ACC112 (cell line): ENCODE data around the gene SAMD4A.
"Not testable (repeated sequence)": the region's sequence is repeated elsewhere in the genome, so short reads cannot be mapped to it uniquely, and the experiment has no call there.

Experiments
- H2AFZ ChIP-seq: fragments of 200-600 bp; sonication (generic); one replicate; pipeline ENCODE4 v1.6.0; 2017; ENCODE audit warnings: antibody characterized with exemption, low read length; ENCODE audit not compliant: unreplicated experiment
- H3K27ac ChIP-seq: fragments of 200-600 bp; sonication (generic); 2 replicates; pipeline ENCODE4 v1.5.1; 2014; ENCODE audit warnings: low read depth, mild to moderate bottlenecking, antibody characterized with exemption, low read length, moderate library complexity
- H3K27me3 ChIP-seq: fragments of 200-600 bp; sonication (generic); 2 replicates; pipeline ENCODE4 v1.6.1; 2014; ENCODE audit warnings: mild to moderate bottlenecking, antibody characterized with exemption, low read length, moderate library complexity, mixed read lengths; ENCODE audit not compliant: insufficient read depth
- H3K36me3 ChIP-seq: fragments of 200-600 bp; sonication (generic); 2 replicates; pipeline ENCODE4 v1.6.1; 2016; ENCODE audit warnings: mild to moderate bottlenecking, antibody characterized with exemption, low read length, moderate library complexity, mixed read lengths; ENCODE audit not compliant: insufficient read depth
- H3K4me1 ChIP-seq: fragments of 200-600 bp; sonication (generic); one replicate; pipeline ENCODE4 v1.6.1; 2016; ENCODE audit warnings: low read length, mixed read lengths; ENCODE audit not compliant: insufficient read depth, unreplicated experiment, control insufficient read depth
- H3K4me3 ChIP-seq: fragments of 200-600 bp; sonication (generic); 2 replicates; pipeline ENCODE4 v1.5.1; 2014; ENCODE audit warnings: mild to moderate bottlenecking, low read depth, low read length
- H3K79me2 ChIP-seq: fragments of 200-600 bp; sonication (generic); one replicate; pipeline ENCODE4 v1.6.0; 2016; ENCODE audit warnings: low read length; ENCODE audit not compliant: control insufficient read depth, unreplicated experiment, insufficient read depth

SAMD4A gene

GRCh38 chr14:54747616-54748015 lies 180.7 kb downstream of the SAMD4A start:
- Histone ChIP-seq H3K36me3 (peaks cover 5% of the 10 kb centered on the region; the same call in 1 of the 2 replicates), H3K79me2 (no peaks in the 10 kb centered on the region), H2AFZ (no peak overlapping the region), H3K27me3 (no peaks in the 10 kb centered on the region), H3K27ac (no peak overlapping the region), H3K4me1 (no peaks in the 10 kb centered on the region), H3K4me3 (no peak overlapping the region)

GRCh38 chr14:54749180-54749579 lies 182.3 kb downstream of the SAMD4A start:
- Histone ChIP-seq H3K4me3 (no peak overlapping the region), H3K36me3 (peaks cover 5% of the 10 kb centered on the region; the same call in 1 of the 2 replicates), H2AFZ (no peak overlapping the region), H3K27me3 (no peaks in the 10 kb centered on the region), H3K79me2 (no peaks in the 10 kb centered on the region), H3K27ac (no peak overlapping the region), H3K4me1 (no peaks in the 10 kb centered on the region)

DNA sequence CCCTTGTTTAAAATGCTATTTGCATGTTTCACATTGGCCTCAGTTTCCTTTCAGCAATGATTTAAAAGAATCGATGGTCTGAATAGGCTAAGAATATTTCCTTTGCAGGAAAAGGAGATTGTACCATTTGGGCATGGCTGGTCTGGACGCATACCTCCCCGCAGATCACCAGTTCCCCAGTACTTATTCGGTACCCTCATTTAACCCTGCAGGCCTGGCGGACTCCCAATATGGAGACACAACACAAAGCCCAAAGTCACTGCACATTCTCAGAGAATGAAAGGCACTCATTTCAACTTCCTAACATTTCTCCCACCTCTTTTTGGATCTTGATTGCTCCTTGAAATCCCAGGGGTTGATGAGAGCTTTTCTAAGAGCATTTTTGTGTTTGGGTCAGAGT lies 182.8 kb downstream of the SAMD4A start:
- Histone ChIP-seq H3K27ac (no peak overlapping the region), H2AFZ (no peak overlapping the region), H3K4me3 (no peak overlapping the region), H3K4me1 (no peaks in the 10 kb centered on the region), H3K36me3 (peaks cover 5% of the 10 kb centered on the region; the same call in 1 of the 2 replicates), H3K27me3 (no peaks in the 10 kb centered on the region), H3K79me2 (no peaks in the 10 kb centered on the region)

GRCh38 chr14:54752611-54753010 lies 185.7 kb downstream of the SAMD4A start:
- H3K4me3 ChIP-seq, H3K79me2 ChIP-seq, H3K27ac ChIP-seq, H3K4me1 ChIP-seq, H3K27me3 ChIP-seq, H3K36me3 ChIP-seq, H2AFZ ChIP-seq: not testable (repeated sequence)

- H3K4me1 ChIP-seq, H3K79me2 ChIP-seq, H3K4me3 ChIP-seq, H3K27ac ChIP-seq, H2AFZ ChIP-seq, H3K36me3 ChIP-seq, H3K27me3 ChIP-seq: not testable (repeated sequence)
Observed at GRCh38 chr14:54753396-54753795, 186.5 kb downstream of the SAMD4A start.

DNA sequence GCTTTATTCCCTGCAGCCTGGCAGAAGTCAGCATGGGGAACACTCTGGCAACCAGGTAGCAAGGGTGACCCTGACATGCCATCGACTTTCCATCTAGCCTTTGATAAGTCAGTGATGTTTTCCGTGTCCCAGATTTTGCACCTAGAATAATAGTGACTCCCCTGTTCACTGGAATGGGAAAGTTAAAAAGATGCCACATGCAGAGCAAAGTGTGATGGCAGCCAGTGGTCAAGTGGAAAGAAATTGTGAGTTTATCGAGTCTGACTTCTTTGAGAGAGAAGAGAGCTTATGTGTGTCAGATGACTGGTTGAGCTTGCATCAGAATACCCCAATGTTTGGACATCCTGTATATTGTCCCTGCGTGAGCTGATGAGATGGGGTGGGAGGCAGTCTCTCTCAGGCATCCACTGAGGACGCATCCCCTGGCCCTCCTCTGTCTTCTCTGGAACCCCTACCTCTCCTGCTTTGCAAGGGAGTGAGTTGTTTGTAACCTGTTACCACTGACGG lies 187.2 kb downstream of the SAMD4A start:
- H2AFZ ChIP-seq, result no peak overlapping the region
- no peaks in the 10 kb centered on the region for H3K4me1 ChIP-seq
- H3K27me3 ChIP-seq, result no peaks in the 10 kb centered on the region
- H3K36me3 ChIP-seq, result peaks cover 5% of the 10 kb centered on the region; the same call in 1 of the 2 replicates
- H3K79me2 ChIP-seq, result no peaks in the 10 kb centered on the region
- H3K4me3 ChIP-seq, result no peak overlapping the region
- no peak overlapping the region for H3K27ac ChIP-seq

GRCh38 chr14:54754623-54755386 lies 187.9 kb downstream of the SAMD4A start:
- H3K27ac ChIP-seq, result no peak overlapping the region
- H3K4me1 ChIP-seq, result no peaks in the 10 kb centered on the region
- no peaks in the 10 kb centered on the region for H3K79me2 ChIP-seq
- no peaks in the 10 kb centered on the region for H3K27me3 ChIP-seq
- no peak overlapping the region for H2AFZ ChIP-seq
- H3K4me3 ChIP-seq, result no peak overlapping the region
- peaks cover 5% of the 10 kb centered on the region; the same call in 1 of the 2 replicates for H3K36me3 ChIP-seq

- H3K79me2 ChIP-seq, result no peaks in the 10 kb centered on the region
- no peak overlapping the region for H2AFZ ChIP-seq
Observed at GRCh38 chr14:54756656-54757392, 189.9 kb downstream of the SAMD4A start.

DNA sequence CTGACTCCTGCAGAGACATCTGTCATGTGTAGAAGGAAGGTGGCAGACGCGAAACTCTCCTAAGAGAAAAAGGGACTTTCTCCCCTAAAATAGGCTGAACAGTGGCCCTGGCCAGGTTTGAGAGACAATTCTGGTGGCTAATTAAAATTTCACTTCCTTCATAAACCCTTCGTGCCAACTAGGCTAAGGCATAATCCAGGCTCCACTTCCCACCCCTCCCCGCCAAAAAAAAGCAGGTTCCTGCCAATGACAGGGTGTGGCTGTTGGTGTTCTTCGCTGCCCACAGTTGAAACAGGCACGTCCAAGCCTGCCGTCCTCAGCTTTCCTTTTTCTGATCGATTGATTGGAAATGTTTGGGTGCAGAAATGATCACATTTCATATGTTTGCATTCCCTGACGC lies 191.1 kb downstream of the SAMD4A start:
- no peaks in the 10 kb centered on the region for H3K27me3 ChIP-seq
- no peak overlapping the region for H3K4me3 ChIP-seq
- H2AFZ ChIP-seq, result no peak overlapping the region
- H3K36me3 ChIP-seq, result no peaks in the 10 kb centered on the region
- H3K4me1 ChIP-seq, result peaks cover 10% of the 10 kb centered on the region
- no peak overlapping the region for H3K27ac ChIP-seq
- H3K79me2 ChIP-seq, result no peaks in the 10 kb centered on the region

More at GRCh38 chr14:54756656-54757392, 189.9 kb downstream of the SAMD4A start:
- Histone ChIP-seq H3K4me3 (no peak overlapping the region), H3K36me3 (no peaks in the 10 kb centered on the region), H3K27me3 (no peaks in the 10 kb centered on the region), H3K4me1 (peaks cover 4% of the 10 kb centered on the region), H3K27ac (no peak overlapping the region)

DNA sequence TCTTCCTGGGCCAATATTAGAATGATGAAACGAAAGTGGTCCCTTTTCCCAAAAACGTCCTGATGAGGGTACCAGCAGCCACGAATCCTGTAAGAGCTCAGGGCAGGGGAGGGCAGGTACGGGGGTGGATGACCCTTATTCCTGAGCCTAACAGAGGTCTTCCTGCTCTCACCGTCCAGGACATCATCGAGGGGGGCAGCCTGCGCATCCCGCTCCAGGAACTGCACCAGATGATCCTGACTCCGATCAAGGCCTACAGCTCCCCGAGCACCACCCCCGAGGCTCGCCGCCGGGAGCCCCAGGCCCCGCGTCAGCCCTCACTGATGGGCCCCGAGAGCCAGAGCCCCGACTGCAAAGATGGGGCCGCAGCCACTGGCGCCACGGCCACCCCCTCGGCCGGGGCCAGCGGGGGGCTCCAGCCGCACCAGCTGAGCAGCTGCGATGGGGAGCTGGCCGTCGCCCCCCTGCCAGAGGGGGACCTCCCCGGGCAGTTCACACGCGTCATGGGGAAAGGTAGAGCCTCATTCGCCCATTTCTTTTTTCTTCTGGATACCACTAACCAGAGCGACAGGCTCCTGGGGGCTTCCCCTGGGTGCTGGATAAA lies 193.2 kb downstream of the SAMD4A start:
- Histone ChIP-seq H3K36me3 (no peaks in the 10 kb centered on the region), H3K27ac (no peak overlapping the region), H3K4me1 (peaks cover 10% of the 10 kb centered on the region), H3K4me3 (no peak overlapping the region), H3K79me2 (no peaks in the 10 kb centered on the region), H2AFZ (no peak overlapping the region), H3K27me3 (no peaks in the 10 kb centered on the region)
